Panc1 (cell line): Measurements from ENCODE around the gene ME2. TPM values are rescaled to one million over a fixed set of nuclear protein-coding genes. Genes with fewer than 3 reads are reported as not detected.

Source experiments
- ATAC-seq: fragments of 200-7000 bp; cut with Tn5 transposase; 2 replicates; pipeline ENCODE4 v1.9.1; 2020; ENCODE audit warnings: mild to moderate bottlenecking, moderate library complexity
- BruUV-seq: library from RNA; stranded (reverse); fragments of 400-500 nt; replicated peaks from 2 replicates; lab custom pipeline; 2021; lab: Mats Ljungman, UMichigan
- CTCF ChIA-PET: fragments of 300-600 bp; sonication (Branson Sonifier 250); formaldehyde crosslinking; loops from one replicate; lab custom pipeline; 2022; ENCODE audit warnings: antibody characterized with exemption; lab: Charles Lee
- POLR2A ChIA-PET: fragments of 300-600 bp; sonication (Branson Sonifier 250); formaldehyde crosslinking; loops from one replicate; lab custom pipeline; 2022; ENCODE audit warnings: antibody characterized with exemption; lab: Charles Lee
- DNase-seq: peaks from one replicate; pipeline ENCODE4 v3.0.0-alpha.2; 2010; ENCODE audit warnings: low read depth, low spot score
- H3K27ac ChIP-seq: 2 replicates; pipeline ENCODE4 v1.5.1; 2011; ENCODE audit warnings: mild to moderate bottlenecking, low read length, inconsistent platforms
- H3K27me3 ChIP-seq: fragments of 200-500 bp; sonication (Bioruptor generic); 2 replicates; pipeline ENCODE4 v1.6.0; 2014; ENCODE audit warnings: low read length, inconsistent platforms; ENCODE audit not compliant: control insufficient read depth, insufficient read depth
- H3K36me3 ChIP-seq: fragments of 200-500 bp; sonication (Bioruptor generic); 2 replicates; pipeline ENCODE4 v1.5.1; 2014; ENCODE audit warnings: inconsistent platforms, mild to moderate bottlenecking, low read length, moderate library complexity; ENCODE audit not compliant: control insufficient read depth, insufficient read depth
- H3K4me1 ChIP-seq: 2 replicates; pipeline ENCODE4 v1.5.1; 2011; ENCODE audit warnings: inconsistent platforms, mild to moderate bottlenecking, low read length, moderate library complexity; ENCODE audit not compliant: control insufficient read depth, insufficient read depth
- H3K4me3 ChIP-seq, 2 experiments: 2 replicates each; pipeline ENCODE4 v1.5.1; 2011 to 2012; ENCODE audit warnings: low read depth in 2 of 2, low read length in 2 of 2, mild to moderate bottlenecking in 2 of 2, inconsistent platforms in 1 of 2, moderate library complexity in 1 of 2
- H3K9me3 ChIP-seq: fragments of 200-500 bp; sonication (Bioruptor generic); 2 replicates; pipeline ENCODE4 v1.5.1; 2014; ENCODE audit warnings: low read depth, mild to moderate bottlenecking, inconsistent platforms, low read length, moderate library complexity; ENCODE audit not compliant: control insufficient read depth, insufficient read depth
- CTCF ChIP-seq: fragments of 450-650 bp; IDR thresholded peaks from 2 replicates; pipeline ENCODE4 v1.5.1; 2017; ENCODE audit warnings: mild to moderate bottlenecking
- POLR2AphosphoS5 ChIP-seq: IDR thresholded peaks from 2 replicates; pipeline ENCODE4 v1.6.1; 2012; ENCODE audit warnings: mild to moderate bottlenecking, low read depth, low read length, moderate library complexity
- REST ChIP-seq, 2 experiments: IDR thresholded peaks; 2 replicates each; pipeline ENCODE4 v1.6.1; 2011 to 2012; ENCODE audit warnings: low read depth in 2 of 2, control low read depth in 1 of 2, low read length in 1 of 2, mild to moderate bottlenecking in 1 of 2, moderate library complexity in 1 of 2; ENCODE audit not compliant: insufficient read depth in 1 of 2
- SIN3A ChIP-seq: IDR thresholded peaks from 2 replicates; pipeline ENCODE4 v1.6.1; 2012; ENCODE audit warnings: low read depth, mild to moderate bottlenecking, low read length, moderate library complexity, borderline replicate concordance; ENCODE audit not compliant: insufficient read depth
- TCF7L2 ChIP-seq: IDR thresholded peaks from 2 replicates; pipeline ENCODE4 v1.6.1; 2011; ENCODE audit warnings: mild to moderate bottlenecking, low read depth, low read length, inconsistent platforms
- in situ Hi-C: cut with HindIII; loops from 2 replicates; pipeline ENCODE4 v1.10.0; 2016; ENCODE audit warnings: low sequenced_read_pairs, low pct_unique_long_range_greater_than_20kb
- intact Hi-C: fragments of 100-400 bp; cut with micrococcal nuclease; formaldehyde crosslinking; loops from one replicate; pipeline ENCODE4 v1.10.0; 2022; ENCODE audit not compliant: unreplicated experiment
- total RNA-seq: library from RNA; stranded (reverse); gene quantifications from one replicate; pipeline ENCODE4 v1.2.1, GENCODE V29; 2021; ENCODE audit not compliant: unreplicated experiment

Gene ME2
- total RNA-seq, 1 experiment from 2014 or later: 38.2 TPM

- ChIA-PET POLR2A (no interaction called here), CTCF (no interaction called here)
- intact Hi-C loops: no loop called here
- TF ChIP-seq TCF7L2: no peak
- no peak for TF ChIP-seq REST (IDR thresholded peaks at IDR 0.05; ENCODE audit: insufficient read depth in 1 of 2, low read depth in 2 of 2, low read length in 1 of 2)
- TF ChIP-seq SIN3A: no peak
- Histone ChIP-seq H3K9me3 (no peaks in the 10 kb centered on the region), H3K4me3 (no peak overlapping the region), H3K27me3 (no peaks in the 10 kb centered on the region), H3K36me3 (no peaks in the 10 kb centered on the region), H3K27ac (no peak overlapping the region), H3K4me1 (no peaks in the 10 kb centered on the region)
- ATAC-seq (no peak), DNase-seq (no peak)
- in situ Hi-C loops: no loop called here
- no TSS peak for BruUV-seq
Observed at GRCh38 chr18:50862401-50862800, 16.5 kb upstream of the ME2 start.

- POLR2A ChIA-PET: no interaction called here
- H3K9me3 ChIP-seq: no peaks in the 10 kb centered on the region
- in situ Hi-C loops (no loop called here), intact Hi-C loops (no loop called here)
- H3K27me3 ChIP-seq: no peaks in the 10 kb centered on the region
- CTCF ChIA-PET: no interaction called here
- DNase-seq: no peak
- ATAC-seq: no peak
- no peaks in the 10 kb centered on the region for H3K36me3 ChIP-seq
- no peak overlapping the region for H3K27ac ChIP-seq
- H3K4me3 ChIP-seq: no peak overlapping the region
- BruUV-seq: no TSS peak
- H3K4me1 ChIP-seq: no peaks in the 10 kb centered on the region
- TF ChIP-seq POLR2AphosphoS5: no peak
- no peak for TF ChIP-seq REST (IDR thresholded peaks at IDR 0.05; ENCODE audit: insufficient read depth in 1 of 2, low read depth in 2 of 2, low read length in 1 of 2)
- TF ChIP-seq TCF7L2: no peak
- TF ChIP-seq SIN3A: no peak
- TF ChIP-seq CTCF: no peak
Observed at GRCh38 chr18:50863840-50864375, 15.0 kb upstream of the ME2 start.
